SK-N-SH (cell line): ENCODE data around the gene GAL3ST3.

Experiments
- EP300 ChIP-seq, 2 experiments: IDR thresholded peaks; 2 replicates each; pipeline versions ENCODE4 v1.4.0 to v1.6.1; 2012; ENCODE audit warnings: borderline replicate concordance in 1 of 2, low read depth in 1 of 2, low read length in 1 of 2
- GABPA ChIP-seq: IDR thresholded peaks from 2 replicates; pipeline ENCODE4 v1.4.0; 2012; ENCODE audit warnings: low read depth, mild to moderate bottlenecking
- MAX ChIP-seq: IDR thresholded peaks from 2 replicates; pipeline ENCODE4 v1.4.0; 2012; ENCODE audit warnings: low read depth
- MXI1 ChIP-seq: IDR thresholded peaks from 2 replicates; pipeline ENCODE4 v1.6.1; 2012; ENCODE audit warnings: mild to moderate bottlenecking, low read depth, low read length, improper control_type of control experiment
- NRF1 ChIP-seq: IDR thresholded peaks from 2 replicates; pipeline ENCODE4 v1.6.1; 2012; ENCODE audit warnings: low read depth, mild to moderate bottlenecking, low read length
- POLR2AphosphoS5 ChIP-seq: IDR thresholded peaks from 2 replicates; pipeline ENCODE4 v1.6.1; 2012; ENCODE audit warnings: low read depth, low read length
- RAD21 ChIP-seq: IDR thresholded peaks from 2 replicates; pipeline ENCODE4 v1.6.1; 2012; ENCODE audit warnings: mild to moderate bottlenecking, low read length
- SMC3 ChIP-seq: IDR thresholded peaks from 2 replicates; pipeline ENCODE4 v1.6.1; 2012; ENCODE audit warnings: low read depth, low read length, improper control_type of control experiment
- USF2 ChIP-seq: fragments of 150-350 bp; IDR thresholded peaks from 2 replicates; pipeline ENCODE4 v1.6.1; 2017; ENCODE audit warnings: antibody characterized with exemption, low read length, low read depth, borderline replicate concordance
- TF ChIP-seq, protein P1 (sequence below): fragments of 200-600 bp; sonication (generic); IDR thresholded peaks from 2 replicates; pipeline ENCODE4 v1.6.1; 2017; ENCODE audit warnings: antibody characterized with exemption, mild to moderate bottlenecking, moderate library complexity
- TF ChIP-seq, protein P2 (sequence below): IDR thresholded peaks from 2 replicates; pipeline ENCODE4 v1.6.1; 2012; ENCODE audit warnings: mild to moderate bottlenecking, low read depth, low read length, moderate library complexity
- TF ChIP-seq, protein P3 (sequence below): IDR thresholded peaks from 2 replicates; pipeline ENCODE4 v1.4.0; 2012; ENCODE audit warnings: low read depth, borderline replicate concordance

DNA sequence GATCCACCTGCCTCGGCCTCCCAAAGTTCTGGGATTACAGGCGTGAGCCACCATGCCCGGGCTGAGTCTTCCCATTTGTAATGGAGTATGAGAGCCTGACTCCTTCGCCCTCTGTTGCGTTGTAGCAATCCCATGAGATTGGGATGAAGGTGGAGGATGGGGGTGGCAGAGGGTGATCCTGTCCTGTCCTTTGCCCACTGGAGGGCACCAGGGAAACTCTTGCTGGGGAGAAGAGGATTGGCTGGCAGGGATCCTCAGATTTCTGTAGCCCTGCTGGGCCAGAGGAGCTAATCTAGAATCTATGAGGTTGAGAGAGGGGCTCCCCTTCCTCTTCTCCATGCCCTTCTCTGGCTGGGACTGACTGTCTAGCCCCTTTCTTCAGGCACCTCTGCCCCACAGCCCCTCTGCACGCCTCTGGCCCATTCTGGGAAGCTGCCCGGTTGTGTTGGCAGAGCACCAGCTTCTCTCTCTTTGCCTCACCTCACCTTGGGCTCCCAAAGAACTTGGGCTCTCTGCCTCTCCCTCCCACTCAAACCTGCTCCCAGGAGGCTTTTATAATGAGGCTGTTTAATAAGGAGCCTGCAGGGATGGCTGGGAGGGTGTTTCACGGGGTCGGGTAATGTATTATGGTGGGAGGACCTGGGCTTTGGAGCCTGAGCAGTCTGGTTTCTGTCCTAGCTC lies 13.2 kb downstream of the GAL3ST3 start:
- TF ChIP-seq, protein P1, sequence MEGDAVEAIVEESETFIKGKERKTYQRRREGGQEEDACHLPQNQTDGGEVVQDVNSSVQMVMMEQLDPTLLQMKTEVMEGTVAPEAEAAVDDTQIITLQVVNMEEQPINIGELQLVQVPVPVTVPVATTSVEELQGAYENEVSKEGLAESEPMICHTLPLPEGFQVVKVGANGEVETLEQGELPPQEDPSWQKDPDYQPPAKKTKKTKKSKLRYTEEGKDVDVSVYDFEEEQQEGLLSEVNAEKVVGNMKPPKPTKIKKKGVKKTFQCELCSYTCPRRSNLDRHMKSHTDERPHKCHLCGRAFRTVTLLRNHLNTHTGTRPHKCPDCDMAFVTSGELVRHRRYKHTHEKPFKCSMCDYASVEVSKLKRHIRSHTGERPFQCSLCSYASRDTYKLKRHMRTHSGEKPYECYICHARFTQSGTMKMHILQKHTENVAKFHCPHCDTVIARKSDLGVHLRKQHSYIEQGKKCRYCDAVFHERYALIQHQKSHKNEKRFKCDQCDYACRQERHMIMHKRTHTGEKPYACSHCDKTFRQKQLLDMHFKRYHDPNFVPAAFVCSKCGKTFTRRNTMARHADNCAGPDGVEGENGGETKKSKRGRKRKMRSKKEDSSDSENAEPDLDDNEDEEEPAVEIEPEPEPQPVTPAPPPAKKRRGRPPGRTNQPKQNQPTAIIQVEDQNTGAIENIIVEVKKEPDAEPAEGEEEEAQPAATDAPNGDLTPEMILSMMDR = no peak
- TF ChIP-seq MXI1 (no peak), RAD21 (no peak), NRF1 (no peak), USF2 (no peak), POLR2AphosphoS5 (no peak), EP300 (IDR thresholded peaks at IDR 0.05; ENCODE audit: borderline replicate concordance in 1 of 2, low read depth in 1 of 2, low read length in 1 of 2) (no peak), SMC3 (no peak), GABPA (no peak), MAX (no peak)
- TF ChIP-seq, protein P2, sequence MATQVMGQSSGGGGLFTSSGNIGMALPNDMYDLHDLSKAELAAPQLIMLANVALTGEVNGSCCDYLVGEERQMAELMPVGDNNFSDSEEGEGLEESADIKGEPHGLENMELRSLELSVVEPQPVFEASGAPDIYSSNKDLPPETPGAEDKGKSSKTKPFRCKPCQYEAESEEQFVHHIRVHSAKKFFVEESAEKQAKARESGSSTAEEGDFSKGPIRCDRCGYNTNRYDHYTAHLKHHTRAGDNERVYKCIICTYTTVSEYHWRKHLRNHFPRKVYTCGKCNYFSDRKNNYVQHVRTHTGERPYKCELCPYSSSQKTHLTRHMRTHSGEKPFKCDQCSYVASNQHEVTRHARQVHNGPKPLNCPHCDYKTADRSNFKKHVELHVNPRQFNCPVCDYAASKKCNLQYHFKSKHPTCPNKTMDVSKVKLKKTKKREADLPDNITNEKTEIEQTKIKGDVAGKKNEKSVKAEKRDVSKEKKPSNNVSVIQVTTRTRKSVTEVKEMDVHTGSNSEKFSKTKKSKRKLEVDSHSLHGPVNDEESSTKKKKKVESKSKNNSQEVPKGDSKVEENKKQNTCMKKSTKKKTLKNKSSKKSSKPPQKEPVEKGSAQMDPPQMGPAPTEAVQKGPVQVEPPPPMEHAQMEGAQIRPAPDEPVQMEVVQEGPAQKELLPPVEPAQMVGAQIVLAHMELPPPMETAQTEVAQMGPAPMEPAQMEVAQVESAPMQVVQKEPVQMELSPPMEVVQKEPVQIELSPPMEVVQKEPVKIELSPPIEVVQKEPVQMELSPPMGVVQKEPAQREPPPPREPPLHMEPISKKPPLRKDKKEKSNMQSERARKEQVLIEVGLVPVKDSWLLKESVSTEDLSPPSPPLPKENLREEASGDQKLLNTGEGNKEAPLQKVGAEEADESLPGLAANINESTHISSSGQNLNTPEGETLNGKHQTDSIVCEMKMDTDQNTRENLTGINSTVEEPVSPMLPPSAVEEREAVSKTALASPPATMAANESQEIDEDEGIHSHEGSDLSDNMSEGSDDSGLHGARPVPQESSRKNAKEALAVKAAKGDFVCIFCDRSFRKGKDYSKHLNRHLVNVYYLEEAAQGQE = no peak
- TF ChIP-seq, protein P3, sequence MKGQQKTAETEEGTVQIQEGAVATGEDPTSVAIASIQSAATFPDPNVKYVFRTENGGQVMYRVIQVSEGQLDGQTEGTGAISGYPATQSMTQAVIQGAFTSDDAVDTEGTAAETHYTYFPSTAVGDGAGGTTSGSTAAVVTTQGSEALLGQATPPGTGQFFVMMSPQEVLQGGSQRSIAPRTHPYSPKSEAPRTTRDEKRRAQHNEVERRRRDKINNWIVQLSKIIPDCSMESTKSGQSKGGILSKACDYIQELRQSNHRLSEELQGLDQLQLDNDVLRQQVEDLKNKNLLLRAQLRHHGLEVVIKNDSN = no peak
